Islet precursor cell (in vitro differentiated cells): ENCODE measurements around the gene GRSF1.
"Not testable (repeated sequence)": the region's sequence is repeated elsewhere in the genome, so short reads cannot be mapped to it uniquely, and the experiment has no call there.

Experiments
- DNase-seq: peaks from one replicate; pipeline ENCODE4 v3.0.0-alpha.2; 2018

GRSF1 gene

GRCh38 chr4:70831293-70831692 is 8.4 kb downstream of the GRSF1 start:
- no peak for DNase-seq

GRCh38 chr4:70830054-70830453 is 9.6 kb downstream of the GRSF1 start:
- no peak for DNase-seq

GRCh38 chr4:70829492-70829891 is 10.2 kb downstream of the GRSF1 start:
- no peak for DNase-seq

- no peak for DNase-seq
Measured at GRCh38 chr4:70829015-70829414, 10.7 kb downstream of the GRSF1 start.

GRCh38 chr4:70818921-70819320 is 20.8 kb downstream of the GRSF1 start:
- DNase-seq, result no peak

- no peak for DNase-seq
Measured at GRCh38 chr4:70818173-70818855, 21.4 kb downstream of the GRSF1 start.

- DNase-seq, result no peak
Measured at GRCh38 chr4:70816894-70817293, 22.8 kb downstream of the GRSF1 start.

GRCh38 chr4:70815370-70815769 is 24.3 kb downstream of the GRSF1 start:
- DNase-seq, result no peak

GRCh38 chr4:70808151-70808550 is 31.5 kb downstream of the GRSF1 start:
- DNase-seq, result no peak

GRCh38 chr4:70802928-70803580 is 36.6 kb downstream of the GRSF1 start:
- DNase-seq, result no peak

- no peak for DNase-seq
Measured at GRCh38 chr4:70801265-70801809, 38.4 kb downstream of the GRSF1 start.

- no peak for DNase-seq
Measured at GRCh38 chr4:70793626-70794025, 46.1 kb downstream of the GRSF1 start.

- DNase-seq, result no peak
Measured at GRCh38 chr4:70788733-70789132, 51.0 kb downstream of the GRSF1 start.

GRCh38 chr4:70787496-70787895 is 52.2 kb downstream of the GRSF1 start:
- no peak for DNase-seq

GRCh38 chr4:70783096-70783495 is 56.6 kb downstream of the GRSF1 start:
- no peak for DNase-seq

GRCh38 chr4:70778888-70779422 is 60.7 kb downstream of the GRSF1 start:
- DNase-seq, result no peak

GRCh38 chr4:70772929-70773555 is 66.6 kb downstream of the GRSF1 start:
- no peak for DNase-seq

- not testable (repeated sequence) for DNase-seq
Measured at GRCh38 chr4:70769396-70769795, 70.3 kb downstream of the GRSF1 start.

GRCh38 chr4:70768301-70768948 is 71.3 kb downstream of the GRSF1 start:
- no peak for DNase-seq
